Measurements from ENCODE around the gene SETDB2.

- no peak for TF ChIP-seq CTCF (IDR thresholded peaks at IDR 0.05 in 2 of 3, conservative IDR thresholded peaks at IDR 0.05 in 1 of 3; ENCODE audit: borderline replicate concordance in 1 of 3, insufficient read depth in 1 of 3, low read depth in 2 of 3, low read length in 2 of 3)
- TF ChIP-seq POLR2A (IDR thresholded peaks at IDR 0.05; ENCODE audit: borderline replicate concordance, extremely low read depth, insufficient read depth, insufficient read length) = no peak
- no peak for TF ChIP-seq EZH2 (IDR thresholded peaks at IDR 0.05)
- no peak for TF ChIP-seq ATF3 (IDR thresholded peaks at IDR 0.05)
- no peak for TF ChIP-seq ZNF274 (IDR thresholded peaks at IDR 0.05; ENCODE audit: low read depth, low read length)
- TF ChIP-seq MAX (IDR thresholded peaks at IDR 0.05) = no peak
Measured at GRCh38 chr13:49521224-49521623, 77.2 kb downstream of the SETDB2 start.
